Uterus (tissue), 4 donors: ENCODE measurements around the gene SPTAN1. TPM values are rescaled to one million over a fixed set of nuclear protein-coding genes. Genes with fewer than 3 reads are reported as not detected.
"Not testable (repeated sequence)": the region's sequence is repeated elsewhere in the genome, so short reads cannot be mapped to it uniquely, and the experiment has no call there.

Experiments
- DNase-seq, 2 donors: peaks; one replicate each; pipeline ENCODE4 v3.0.0-alpha.2; 2019 to 2020
- H3K27ac ChIP-seq, 2 donors: fragments of 200-600 bp; sonication (generic); 1 replicate in 1 of 2; 2 replicates in 1 of 2; pipeline ENCODE4 v1.5.1; 2016 to 2018
- H3K27me3 ChIP-seq, 2 donors: fragments of 200-600 bp; sonication (generic); one replicate each; pipeline ENCODE4 v1.5.1; 2018 to 2019; ENCODE audit warnings: control low read depth in 1 of 2
- H3K36me3 ChIP-seq, 2 donors: fragments of 200-600 bp; sonication (generic); one replicate each; pipeline ENCODE4 v1.5.1; 2019; ENCODE audit warnings: control low read depth in 1 of 2
- H3K4me1 ChIP-seq, 2 donors: fragments of 200-600 bp; sonication (generic); one replicate each; pipeline ENCODE4 v1.5.1; 2018 to 2019; ENCODE audit warnings: control low read depth in 1 of 2
- H3K4me3 ChIP-seq, 2 donors: fragments of 200-600 bp; sonication (generic); 1 replicate in 1 of 2; 2 replicates in 1 of 2; pipeline ENCODE4 v1.5.1; 2018 to 2019; ENCODE audit warnings: mild to moderate bottlenecking in 1 of 2
- H3K9me3 ChIP-seq, 2 donors: fragments of 200-600 bp; sonication (generic); one replicate each; pipeline ENCODE4 v1.5.1; 2019; ENCODE audit warnings: control low read depth in 1 of 2
- POLR2A ChIP-seq, 2 donors: fragments of 450-650 bp; IDR thresholded peaks; one replicate each; pipeline ENCODE4 v1.6.1; 2016; ENCODE audit warnings: antibody characterized with exemption in 2 of 2, mild to moderate bottlenecking in 1 of 2, moderate library complexity in 1 of 2
- intact Hi-C: fragments of 100-400 bp; cut with DNase I; formaldehyde crosslinking; loops from one replicate; pipeline ENCODE4 v1.15.1; 2023; ENCODE audit warnings: low total_unique reads
- total RNA-seq, 4 donors: library from RNA; depleted of rRNA in 3 of 4; stranded (reverse); fragments of >200 nt in 3 of 4; gene quantifications; one replicate each; pipeline versions ENCODE4 v1.1.0 to v1.2.4, GENCODE V29; 2014 to 2023
- TF ChIP-seq, protein P1 (sequence below), 4 experiments: fragments of 200-600 bp in 2 of 4; fragments of 450-650 bp in 2 of 4; sonication (generic) in 2 of 4; IDR thresholded peaks; one replicate each; pipeline ENCODE4 v1.5.1; 2016 to 2019; ENCODE audit warnings: antibody characterized with exemption in 4 of 4, mild to moderate bottlenecking in 2 of 4, moderate library complexity in 1 of 4
- donor health status: DM: yes; HTN: yes; CAD: no.

The SPTAN1 gene
- 100 to 1,000 TPM; 244 to 521 (median 335) TPM for total RNA-seq

DNA sequence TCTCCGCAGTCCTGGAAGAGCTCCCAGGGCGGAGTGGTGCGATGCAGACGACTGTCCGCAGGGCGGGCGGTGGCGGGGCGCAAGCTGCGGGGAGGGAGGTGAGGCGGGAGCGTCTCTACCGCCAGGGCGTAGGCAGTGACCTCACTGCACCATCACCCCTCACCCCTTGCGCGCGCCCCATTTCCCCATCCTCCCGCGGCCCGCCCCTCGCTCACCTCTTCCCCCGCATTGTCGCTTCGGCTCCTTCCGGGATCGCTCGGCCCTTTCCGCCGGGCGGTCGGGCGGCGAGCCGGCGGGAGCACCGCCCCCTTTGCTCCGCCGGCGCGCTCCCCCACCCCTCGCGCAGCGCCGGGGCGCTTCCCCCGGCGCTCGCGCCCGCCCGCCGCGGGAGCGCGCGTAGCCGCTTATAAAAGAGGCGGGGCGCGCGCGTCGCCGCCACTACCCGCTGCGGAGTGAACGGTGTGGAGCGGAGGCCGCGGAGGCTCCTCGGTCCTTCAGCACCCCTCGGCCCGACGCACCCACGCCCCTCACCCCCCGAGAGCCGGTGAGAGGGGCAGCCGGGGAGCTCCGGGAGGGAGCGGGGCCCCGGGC is at the start of gene SPTAN1:
SPTAN1 (plus strand) TSS at position 435 of the 591 bp plus-strand sequence. CDS start 14,154 bp downstream, outside the sequence.
- intact Hi-C loops, result no loop called here
- no peaks in the 10 kb centered on the region for H3K36me3 ChIP-seq
- H3K4me3 ChIP-seq, result peak within 1 kb of the TSS; percentile 71 to 81
- DNase-seq, result peak; percentile 94 to 95
- no peaks in the 10 kb centered on the region for H3K27me3 ChIP-seq
- peaks cover 0 to 6% of the 10 kb centered on the region in 2 donors for H3K4me1 ChIP-seq
- H3K27ac ChIP-seq, result peak within 1 kb of the TSS; percentile 96 to 99
- no peaks in the 10 kb centered on the region for H3K9me3 ChIP-seq
- TF ChIP-seq POLR2A (IDR thresholded peaks at IDR 0.05), result peak; percentile 80 to 98
- TF ChIP-seq, protein P1, sequence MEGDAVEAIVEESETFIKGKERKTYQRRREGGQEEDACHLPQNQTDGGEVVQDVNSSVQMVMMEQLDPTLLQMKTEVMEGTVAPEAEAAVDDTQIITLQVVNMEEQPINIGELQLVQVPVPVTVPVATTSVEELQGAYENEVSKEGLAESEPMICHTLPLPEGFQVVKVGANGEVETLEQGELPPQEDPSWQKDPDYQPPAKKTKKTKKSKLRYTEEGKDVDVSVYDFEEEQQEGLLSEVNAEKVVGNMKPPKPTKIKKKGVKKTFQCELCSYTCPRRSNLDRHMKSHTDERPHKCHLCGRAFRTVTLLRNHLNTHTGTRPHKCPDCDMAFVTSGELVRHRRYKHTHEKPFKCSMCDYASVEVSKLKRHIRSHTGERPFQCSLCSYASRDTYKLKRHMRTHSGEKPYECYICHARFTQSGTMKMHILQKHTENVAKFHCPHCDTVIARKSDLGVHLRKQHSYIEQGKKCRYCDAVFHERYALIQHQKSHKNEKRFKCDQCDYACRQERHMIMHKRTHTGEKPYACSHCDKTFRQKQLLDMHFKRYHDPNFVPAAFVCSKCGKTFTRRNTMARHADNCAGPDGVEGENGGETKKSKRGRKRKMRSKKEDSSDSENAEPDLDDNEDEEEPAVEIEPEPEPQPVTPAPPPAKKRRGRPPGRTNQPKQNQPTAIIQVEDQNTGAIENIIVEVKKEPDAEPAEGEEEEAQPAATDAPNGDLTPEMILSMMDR (IDR thresholded peaks at IDR 0.05), result peak in 2 of 4 experiments; percentile 29 to 52

DNA sequence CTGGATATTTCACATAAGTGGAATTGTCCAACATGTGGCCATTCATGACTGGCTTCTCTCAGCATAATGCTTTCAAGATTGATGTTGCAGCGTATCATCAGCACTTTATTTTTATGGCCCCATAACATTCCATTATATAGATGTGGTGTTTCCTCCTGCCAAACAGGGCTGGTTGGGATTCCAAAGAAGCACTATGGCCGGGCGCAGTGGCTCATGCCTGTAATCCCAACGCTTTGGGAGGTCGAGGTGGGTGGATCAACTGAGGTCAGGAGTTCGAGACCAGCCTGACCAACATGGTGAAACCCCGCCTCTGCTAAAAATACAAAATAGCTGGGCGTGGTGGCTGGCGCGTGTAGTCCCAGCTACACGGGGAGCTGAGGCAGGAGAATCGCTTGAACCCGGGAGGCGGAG is 49.0 kb upstream of the SPTAN1 start:
- intact Hi-C loops, H3K4me1 ChIP-seq, H3K4me3 ChIP-seq, DNase-seq, H3K36me3 ChIP-seq, H3K9me3 ChIP-seq, H3K27me3 ChIP-seq: not testable (repeated sequence)
- H3K27ac ChIP-seq, result peak overlapping the region in 1 of 2 donors; percentile 16

DNA sequence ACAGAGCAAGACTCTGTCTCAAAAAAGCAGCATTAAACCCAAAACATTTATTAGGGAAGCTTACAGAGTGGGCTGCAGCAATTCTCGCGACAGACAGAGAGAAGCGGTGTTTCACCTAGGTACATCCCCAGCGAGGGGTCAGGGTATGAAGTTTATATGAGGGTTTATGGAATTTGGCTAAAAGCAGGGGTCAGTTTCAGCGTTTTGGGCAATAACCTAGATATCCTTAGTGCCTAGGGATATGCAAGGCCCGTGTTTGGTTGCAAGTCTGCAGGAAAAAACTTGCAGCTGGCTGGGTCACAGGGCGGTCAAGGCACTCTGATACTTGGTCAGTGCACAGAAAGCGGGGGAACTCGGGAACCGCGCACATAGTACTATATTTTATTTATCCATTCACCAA is 48.5 kb upstream of the SPTAN1 start:
- Histone ChIP-seq H3K4me1 (peaks cover 0 to 3% of the 10 kb centered on the region in 2 donors), H3K27ac (peak overlapping the region; percentile 74 to 87), H3K4me3 (peak overlapping the region; percentile 63 to 94), H3K9me3 (no peaks in the 10 kb centered on the region), H3K27me3 (no peaks in the 10 kb centered on the region), H3K36me3 (no peaks in the 10 kb centered on the region)
- no peak for TF ChIP-seq POLR2A (IDR thresholded peaks at IDR 0.05)
- TF ChIP-seq, protein P1 (IDR thresholded peaks at IDR 0.05), result no peak
- intact Hi-C loops, result no loop called here
- peak; percentile 24 to 28 for DNase-seq

DNA sequence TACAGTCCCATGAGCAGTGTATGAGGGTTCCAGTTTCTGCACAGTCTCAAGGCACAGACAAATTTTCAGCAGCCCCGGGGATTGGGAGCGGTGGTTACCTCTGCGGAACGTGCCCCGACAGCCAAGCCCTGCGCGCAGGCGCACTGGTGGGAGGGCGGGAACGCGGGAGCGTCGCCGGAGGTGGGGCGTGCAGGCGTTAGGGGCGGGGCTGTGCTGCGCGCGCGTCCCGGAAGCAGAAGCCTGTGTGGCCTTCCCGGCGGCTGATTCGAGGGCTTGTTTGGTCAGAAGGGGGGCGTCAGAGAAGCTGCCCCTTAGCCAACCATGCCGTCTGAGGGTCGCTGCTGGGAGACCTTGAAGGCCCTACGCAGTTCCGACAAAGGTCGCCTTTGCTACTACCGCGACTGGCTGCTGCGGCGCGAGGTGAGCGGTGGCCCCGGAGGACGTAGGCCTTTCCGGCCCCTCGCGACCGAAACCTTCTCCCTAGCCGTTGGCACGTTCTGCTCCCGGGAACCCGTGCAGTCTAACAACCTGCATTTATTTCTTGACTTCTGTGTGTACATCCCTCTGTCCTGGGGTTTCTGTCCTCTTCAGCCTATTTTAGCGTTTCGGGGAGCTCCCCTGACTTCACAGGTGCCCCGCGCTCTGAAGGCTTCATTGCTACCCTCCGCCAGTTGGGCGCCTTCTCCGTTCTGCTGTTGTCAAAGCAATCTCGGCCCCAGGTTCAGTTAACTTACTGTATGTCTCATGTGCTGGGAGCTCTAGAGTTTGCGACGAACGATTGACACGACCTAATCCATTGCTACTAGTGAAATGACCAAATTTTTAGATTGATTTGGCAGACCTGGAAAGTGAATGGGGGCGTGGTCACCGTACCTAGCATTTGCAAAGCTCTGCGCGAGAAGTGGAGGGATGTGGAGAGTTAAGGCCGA is 47.6 kb upstream of the SPTAN1 start, which contains the start of gene GLE1:
GLE1 (plus strand) TSS at position 235 of the 929 bp plus-strand sequence; CDS start at position 322, 87 bp downstream.
- Histone ChIP-seq H3K4me1 (peaks cover 0 to 3% of the 10 kb centered on the region in 2 donors), H3K36me3 (no peaks in the 10 kb centered on the region), H3K4me3 (peak within 1 kb of the TSS; percentile 63 to 94), H3K27ac (peak within 1 kb of the TSS; percentile 74 to 87), H3K27me3 (no peaks in the 10 kb centered on the region), H3K9me3 (no peaks in the 10 kb centered on the region)
- DNase-seq, result peak; percentile 93 to 96
- intact Hi-C loops, result no loop called here
- peak; percentile 37 to 67 for TF ChIP-seq POLR2A (IDR thresholded peaks at IDR 0.05)
- TF ChIP-seq, protein P1 (IDR thresholded peaks at IDR 0.05), result no peak

DNA sequence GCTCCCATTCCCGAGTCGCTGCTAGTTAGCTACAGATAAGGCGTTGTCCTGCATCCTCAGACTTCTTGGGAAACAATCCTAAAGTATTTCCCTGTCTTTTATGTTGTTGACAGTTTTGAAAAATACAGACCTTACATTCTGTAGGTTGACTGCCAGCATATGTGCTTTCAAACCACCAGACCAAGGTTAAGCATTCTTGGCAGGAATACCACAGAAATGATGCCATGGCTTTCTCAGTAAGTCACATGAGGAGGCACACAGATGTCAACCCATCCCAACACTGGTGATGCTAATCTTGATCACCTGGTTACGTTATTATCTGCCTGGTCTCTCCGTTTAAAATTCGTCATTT is 47.0 kb upstream of the SPTAN1 start:
- no peaks in the 10 kb centered on the region for H3K9me3 ChIP-seq
- peak overlapping the region in 1 of 2 donors; percentile 74 for H3K27ac ChIP-seq
- TF ChIP-seq, protein P1 (IDR thresholded peaks at IDR 0.05), result no peak
- no peak for TF ChIP-seq POLR2A (IDR thresholded peaks at IDR 0.05)
- peak overlapping the region; percentile 63 to 94 for H3K4me3 ChIP-seq
- no peak for DNase-seq
- H3K4me1 ChIP-seq, result peaks cover 0 to 3% of the 10 kb centered on the region in 2 donors
- intact Hi-C loops, result no loop called here
- H3K27me3 ChIP-seq, result no peaks in the 10 kb centered on the region
- no peaks in the 10 kb centered on the region for H3K36me3 ChIP-seq

DNA sequence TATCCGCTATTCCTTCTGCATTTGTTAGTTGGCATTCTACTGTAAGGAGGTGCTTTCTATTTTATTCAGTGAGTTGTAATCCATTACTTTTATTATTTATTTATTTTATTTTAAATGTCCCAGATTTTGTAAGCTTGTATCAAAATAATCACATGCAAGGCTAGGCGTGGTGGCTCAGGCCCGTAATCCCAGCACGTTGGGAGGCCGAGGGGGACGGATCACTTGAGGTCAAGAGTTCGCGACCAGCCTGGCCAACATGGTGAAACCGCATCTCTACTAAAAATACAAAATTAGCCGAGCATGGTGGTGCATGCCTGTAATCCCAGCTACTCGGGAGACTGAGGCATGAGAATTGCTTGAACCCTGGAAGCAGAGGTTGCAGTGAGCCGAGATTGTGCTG is 46.5 kb upstream of the SPTAN1 start:
- DNase-seq, H3K36me3 ChIP-seq, H3K27me3 ChIP-seq, H3K9me3 ChIP-seq, H3K27ac ChIP-seq, H3K4me1 ChIP-seq, intact Hi-C loops: not testable (repeated sequence)
- peak overlapping the region; percentile 63 to 94 for H3K4me3 ChIP-seq
